Erythroblast (primary cell): ENCODE results near the gene TRDMT1.

ENCODE experiments used
- GATA1 ChIP-seq: IDR thresholded peaks from 2 replicates; pipeline ENCODE4 v1.6.1; 2011; ENCODE audit warnings: low read depth, mild to moderate bottlenecking, control low read depth, low read length, moderate library complexity
- POLR2A ChIP-seq: IDR thresholded peaks from 2 replicates; pipeline ENCODE4 v1.6.1; 2011; ENCODE audit warnings: mild to moderate bottlenecking, low read length

- TF ChIP-seq POLR2A (no peak), GATA1 (no peak)
Measured at GRCh38 chr10:17210361-17210760, 8.9 kb upstream of the TRDMT1 start.
